H9 (cell line): Measurements from ENCODE around the gene NR1H4. TPM values are rescaled to one million over a fixed set of nuclear protein-coding genes. Genes with fewer than 3 reads are reported as not detected.

Source experiments
- DNase-seq: peaks from one replicate; pipeline ENCODE4 v3.0.0-alpha.2; 2017
- H2AFZ ChIP-seq: one replicate; pipeline ENCODE4 v1.6.1; 2013; ENCODE audit warnings: mild to moderate bottlenecking, low read length, control low read depth, moderate library complexity
- H2AK5ac ChIP-seq: 2 replicates; pipeline ENCODE4 v1.6.1; 2013; ENCODE audit warnings: low read length, control low read depth, mixed read lengths; ENCODE audit not compliant: insufficient read length
- H2BK120ac ChIP-seq: one replicate; pipeline ENCODE4 v1.6.1; 2013; ENCODE audit warnings: low read depth, mild to moderate bottlenecking, low read length, control low read depth, inconsistent platforms; ENCODE audit not compliant: poor library complexity, severe bottlenecking
- H2BK12ac ChIP-seq: 2 replicates; pipeline ENCODE4 v1.6.1; 2013; ENCODE audit warnings: low read length, control low read depth, mixed read lengths, low read depth; ENCODE audit not compliant: insufficient read length
- H2BK15ac ChIP-seq: 2 replicates; pipeline ENCODE4 v1.6.1; 2013; ENCODE audit warnings: low read depth, low read length, control low read depth
- H2BK20ac ChIP-seq: one replicate; pipeline ENCODE4 v1.6.1; 2013; ENCODE audit warnings: low read depth, mild to moderate bottlenecking, low read length, control low read depth, inconsistent platforms; ENCODE audit not compliant: poor library complexity, severe bottlenecking
- H2BK5ac ChIP-seq: 2 replicates; pipeline ENCODE4 v1.6.1; 2013; ENCODE audit warnings: low read length, control low read depth, mixed read lengths; ENCODE audit not compliant: insufficient read length
- H3K14ac ChIP-seq: 2 replicates; pipeline ENCODE4 v1.6.1; 2013; ENCODE audit warnings: low read length, control low read depth; ENCODE audit not compliant: insufficient read depth
- H3K18ac ChIP-seq: 2 replicates; pipeline ENCODE4 v1.6.1; 2013; ENCODE audit warnings: low read depth, mild to moderate bottlenecking, mixed read lengths, low read length, control low read depth; ENCODE audit not compliant: insufficient read length
- H3K23ac ChIP-seq: 2 replicates; pipeline ENCODE4 v1.6.1; 2013; ENCODE audit warnings: low read length, control low read depth, mixed read lengths, low read depth; ENCODE audit not compliant: insufficient read length
- H3K23me2 ChIP-seq: 2 replicates; pipeline ENCODE4 v1.6.1; 2013; ENCODE audit warnings: low read depth, mild to moderate bottlenecking, mixed read lengths, low read length, control low read depth; ENCODE audit not compliant: insufficient read length, poor library complexity, severe bottlenecking
- H3K27ac ChIP-seq: 2 replicates; pipeline ENCODE4 v1.5.1; 2013; ENCODE audit warnings: low read length, control low read depth, mixed read lengths, low read depth; ENCODE audit not compliant: insufficient read length
- H3K27me3 ChIP-seq: 2 replicates; pipeline ENCODE4 v1.6.1; 2013; ENCODE audit warnings: low read length, control low read depth, inconsistent platforms; ENCODE audit not compliant: insufficient read depth
- H3K4ac ChIP-seq: 2 replicates; pipeline ENCODE4 v1.6.1; 2013; ENCODE audit warnings: low read depth, mild to moderate bottlenecking, control low read depth, inconsistent platforms, low read length, moderate library complexity
- H3K4me1 ChIP-seq: 2 replicates; pipeline ENCODE4 v1.6.1; 2013; ENCODE audit warnings: low read length, control low read depth, inconsistent platforms; ENCODE audit not compliant: insufficient read depth
- H3K4me2 ChIP-seq: 2 replicates; pipeline ENCODE4 v1.6.1; 2013; ENCODE audit warnings: low read length, control low read depth, mixed read lengths; ENCODE audit not compliant: insufficient read length, insufficient read depth
- H3K56ac ChIP-seq: 2 replicates; pipeline ENCODE4 v1.6.1; 2013; ENCODE audit warnings: low read depth, mild to moderate bottlenecking, mixed read lengths, low read length, control low read depth; ENCODE audit not compliant: insufficient read length
- H3K79me1 ChIP-seq: 2 replicates; pipeline ENCODE4 v1.6.1; 2013; ENCODE audit warnings: low read depth, mild to moderate bottlenecking, moderate library complexity, low read length, control low read depth, inconsistent platforms; ENCODE audit not compliant: insufficient read depth, poor library complexity, severe bottlenecking
- H3K79me2 ChIP-seq: 2 replicates; pipeline ENCODE4 v1.6.1; 2013; ENCODE audit warnings: low read length, control low read depth, inconsistent platforms; ENCODE audit not compliant: insufficient read depth
- H3K9ac ChIP-seq: 2 replicates; pipeline ENCODE4 v1.6.1; 2013; ENCODE audit warnings: low read length, control low read depth, mixed read lengths; ENCODE audit not compliant: insufficient read length; ENCODE audit errors: extremely low read depth
- H3K9me3 ChIP-seq: one replicate; pipeline ENCODE4 v1.6.1; 2013; ENCODE audit warnings: low read depth, low read length, inconsistent platforms; ENCODE audit not compliant: control insufficient read depth
- H3T11ph ChIP-seq: one replicate; pipeline ENCODE4 v1.6.1; 2013; ENCODE audit warnings: mild to moderate bottlenecking, low read length, control low read depth, inconsistent platforms
- H4K20me1 ChIP-seq: one replicate; pipeline ENCODE4 v1.6.1; 2013; ENCODE audit not compliant: control insufficient read depth, insufficient read length, insufficient read depth
- H4K5ac ChIP-seq: 2 replicates; pipeline ENCODE4 v1.6.1; 2013; ENCODE audit warnings: low read depth, mild to moderate bottlenecking, mixed read lengths, low read length, control low read depth; ENCODE audit not compliant: insufficient read length
- H4K8ac ChIP-seq: replicated peaks from 2 replicates; pipeline ENCODE4 v1.6.1; 2013; ENCODE audit warnings: low read length, control low read depth, mixed read lengths, low read depth; ENCODE audit not compliant: insufficient read length
- H4K91ac ChIP-seq: 2 replicates; pipeline ENCODE4 v1.6.1; 2013; ENCODE audit warnings: low read depth, mild to moderate bottlenecking, moderate library complexity, mixed read lengths, low read length, control low read depth; ENCODE audit not compliant: insufficient read length
- H3K27ac Mint-ChIP-seq, 3 experiments: 2 replicates in 2 of 3; 3 replicates in 1 of 3; pipeline ENCODE4 v1.8.0; 2020 to 2021; ENCODE audit warnings: mixed read lengths in 3 of 3, mild to moderate bottlenecking in 1 of 3, moderate library complexity in 1 of 3
- H3K27me3 Mint-ChIP-seq: 2 replicates; pipeline ENCODE4 v1.8.0; 2021; ENCODE audit warnings: low read depth, mild to moderate bottlenecking, moderate library complexity, mixed read lengths
- H3K36me3 Mint-ChIP-seq, 3 experiments: 2 replicates in 2 of 3; 3 replicates in 1 of 3; pipeline ENCODE4 v1.8.0; 2020 to 2021; ENCODE audit warnings: low read depth in 3 of 3, mixed read lengths in 3 of 3; ENCODE audit not compliant: insufficient read depth in 1 of 3
- H3K4me1 Mint-ChIP-seq, 2 experiments: 2 replicates each; pipeline ENCODE4 v1.8.0; 2020; ENCODE audit warnings: mixed read lengths in 2 of 2
- H3K4me3 Mint-ChIP-seq, 2 experiments: 2 replicates in 1 of 2; 3 replicates in 1 of 2; pipeline ENCODE4 v1.8.0; 2020 to 2021; ENCODE audit warnings: mild to moderate bottlenecking in 2 of 2, mixed read lengths in 2 of 2, moderate library complexity in 1 of 2
- H3K9me3 Mint-ChIP-seq, 2 experiments: 2 replicates in 1 of 2; 3 replicates in 1 of 2; pipeline ENCODE4 v1.8.0; 2020; ENCODE audit warnings: mild to moderate bottlenecking in 2 of 2, mixed read lengths in 2 of 2, moderate library complexity in 1 of 2
- WGBS: extraction: QIAGEN DNeasy Blood & Tissue Kit; methylation state at CpG from one replicate; pipeline ENCODE4 v1.1.7; 2013; ENCODE audit warnings: missing lambda C conversion rate, low lambda C conversion rate, mixed read lengths; ENCODE audit not compliant: insufficient read length; ENCODE audit errors: extremely low coverage; 5-methylcytosine and 5-hydroxymethylcytosine counted together
- total RNA-seq: library from RNA; stranded (reverse); gene quantifications from 2 replicates; pipeline ENCODE4 v1.2.1, GENCODE V29; 2021
- TF ChIP-seq, protein P1 (sequence below): fragments of 200-600 bp; sonication (generic); conservative IDR thresholded peaks from 3 replicates; pipeline ENCODE4 v1.8.0; 2021; ENCODE audit warnings: antibody characterized with exemption, mild to moderate bottlenecking

NR1H4 gene
- total RNA-seq, 1 experiment from 2014 or later: not detected

- Histone ChIP-seq H3K23ac (no peak overlapping the region), H3K79me2 (no peaks in the 10 kb centered on the region), H3K18ac (no peak overlapping the region), H3K14ac (no peak overlapping the region), H2AFZ (no peak overlapping the region), H4K5ac (no peak overlapping the region), H2BK5ac (no peak overlapping the region), H4K20me1 (no peaks in the 10 kb centered on the region), H3K23me2 (no peaks in the 10 kb centered on the region), H3K9ac (no peak overlapping the region), H3K4me1 (no peaks in the 10 kb centered on the region), H2AK5ac (no peak overlapping the region), H4K91ac (no peak overlapping the region), H4K8ac (no peak overlapping the region), H2BK20ac (no peak overlapping the region), H3T11ph (no peak overlapping the region), H2BK120ac (no peak overlapping the region), H3K27me3 (no peaks in the 10 kb centered on the region), H3K4ac (no peak overlapping the region), H2BK15ac (no peak overlapping the region), H3K9me3 (no peaks in the 10 kb centered on the region), H3K56ac (no peak overlapping the region), H3K79me1 (no peaks in the 10 kb centered on the region), H3K27ac (no peak overlapping the region), H3K4me2 (no peak overlapping the region), H2BK12ac (no peak overlapping the region)
- TF ChIP-seq, protein P1, sequence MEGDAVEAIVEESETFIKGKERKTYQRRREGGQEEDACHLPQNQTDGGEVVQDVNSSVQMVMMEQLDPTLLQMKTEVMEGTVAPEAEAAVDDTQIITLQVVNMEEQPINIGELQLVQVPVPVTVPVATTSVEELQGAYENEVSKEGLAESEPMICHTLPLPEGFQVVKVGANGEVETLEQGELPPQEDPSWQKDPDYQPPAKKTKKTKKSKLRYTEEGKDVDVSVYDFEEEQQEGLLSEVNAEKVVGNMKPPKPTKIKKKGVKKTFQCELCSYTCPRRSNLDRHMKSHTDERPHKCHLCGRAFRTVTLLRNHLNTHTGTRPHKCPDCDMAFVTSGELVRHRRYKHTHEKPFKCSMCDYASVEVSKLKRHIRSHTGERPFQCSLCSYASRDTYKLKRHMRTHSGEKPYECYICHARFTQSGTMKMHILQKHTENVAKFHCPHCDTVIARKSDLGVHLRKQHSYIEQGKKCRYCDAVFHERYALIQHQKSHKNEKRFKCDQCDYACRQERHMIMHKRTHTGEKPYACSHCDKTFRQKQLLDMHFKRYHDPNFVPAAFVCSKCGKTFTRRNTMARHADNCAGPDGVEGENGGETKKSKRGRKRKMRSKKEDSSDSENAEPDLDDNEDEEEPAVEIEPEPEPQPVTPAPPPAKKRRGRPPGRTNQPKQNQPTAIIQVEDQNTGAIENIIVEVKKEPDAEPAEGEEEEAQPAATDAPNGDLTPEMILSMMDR: no peak
- Mint-ChIP-seq H3K27me3 (peaks cover 2% of the 10 kb centered on the region), H3K36me3 (no peaks in the 10 kb centered on the region), H3K27ac (no peak overlapping the region), H3K4me1 (peaks cover 5% of the 10 kb centered on the region in 2 experiments; a peak in 2 of 4 replicates), H3K9me3 (no peaks in the 10 kb centered on the region), H3K4me3 (no peak overlapping the region)
- DNase-seq: no peak
- no CpG with 5 or more reads among the region's 3 CpGs for WGBS
Observed at GRCh38 chr12:100565987-100566545, 92.4 kb downstream of the NR1H4 start.
